ENCODE data around the gene GNB1L. TPM values are rescaled to one million over a fixed set of nuclear protein-coding genes. Genes with fewer than 3 reads are reported as not detected.

GNB1L gene
- total and polyA plus RNA-seq, 10 of the 15 experiments (the other 5 are each of a cell fraction or from before 2014, with no cell fraction given), result 0.21 to 19.4 (median 6.8) TPM

- TF ChIP-seq PKNOX1 (IDR thresholded peaks at IDR 0.05) (no peak), KDM1A (IDR thresholded peaks at IDR 0.05; ENCODE audit: borderline replicate concordance) (no peak), TCF7 (IDR thresholded peaks at IDR 0.05; ENCODE audit: borderline replicate concordance) (peak; percentile 90), IKZF2 (IDR thresholded peaks at IDR 0.05) (peak; percentile 41 to 47; a peak in 1 of 4 replicates)
Observed at GRCh38 chr22:19855504-19856409, 1.1 kb upstream of the GNB1L start (continued).

- in situ Hi-C loops (cut with MboI), result no loop called here
- Histone ChIP-seq H3K4me3 (peak overlapping the region; percentile 93), H3K79me2 (ENCODE audit: control insufficient read depth, insufficient read depth, low read length) (peaks cover 41% of the 10 kb centered on the region), H3K36me3 (ENCODE audit: control insufficient read depth in 2 of 2, insufficient read depth in 2 of 2, low read length in 1 of 2) (peaks cover 11 to 12% of the 10 kb centered on the region in 2 experiments), H3K27ac (ENCODE audit: control insufficient read depth, insufficient read depth) (peak overlapping the region; percentile 71), H3K4me1 (ENCODE audit: control insufficient read depth, insufficient read depth, low read length) (peaks cover 9% of the 10 kb centered on the region), H3K9me3 (replicated peaks; ENCODE audit: control insufficient read depth, insufficient read depth, low read length) (no peaks in the 10 kb centered on the region), H3K27me3 (replicated peaks in 1 of 2; ENCODE audit: control insufficient read depth in 2 of 2, insufficient read depth in 2 of 2, low read length in 1 of 2) (no peaks in the 10 kb centered on the region), H4K20me1 (ENCODE audit: control insufficient read depth, insufficient read depth) (no peaks in the 10 kb centered on the region), H3K9ac (ENCODE audit: control insufficient read depth, insufficient read depth, low read length) (peak overlapping the region; percentile 86), H3K4me2 (ENCODE audit: control insufficient read depth, insufficient read depth) (peak overlapping the region; percentile 97), H2AFZ (ENCODE audit: control insufficient read depth, low read depth, low read length) (peak overlapping the region; percentile 84)
- ChIA-PET CTCF (interaction anchor here (1.0 kb wide), 1 partner anchor 124 kb away, joined by 5 read pairs; no protein-coding TSS in a partner anchor), RAD21 (ENCODE audit: unreplicated experiment) (no interaction called here), POLR2A (interaction anchor here (0.6 to 1.0 kb wide), 2 partner anchors 19 to 377 kb away, joined by 3 to 9 read pairs; no protein-coding TSS in a partner anchor), SMC1A (ENCODE audit: uncharacterized antibody, unreplicated experiment) (no interaction called here)
- WGBS (ENCODE audit: insufficient coverage, insufficient replicate concordance, low lambda C conversion rate, missing lambda C conversion rate), result 1% methylated on average over 49 of the region's 49 CpGs
- DNase-seq (ENCODE audit: low read depth, low spot score) (no peak), FAIRE-seq (no peak), ATAC-seq (peak; percentile 6)
- no TSS peak for BruUV-seq (replicated peaks)
- intact Hi-C loops (cut with micrococcal nuclease; ENCODE audit: unreplicated experiment), result no loop called here
- TF ChIP-seq FOS (IDR thresholded peaks at IDR 0.05; ENCODE audit: borderline replicate concordance, extremely low read depth, insufficient read length) (no peak), POLR2AphosphoS5 (IDR thresholded peaks at IDR 0.05; ENCODE audit: low read length) (no peak), TCF7 (IDR thresholded peaks at IDR 0.05; ENCODE audit: borderline replicate concordance) (no peak), KLF5 (IDR thresholded peaks at IDR 0.05; ENCODE audit: partially characterized antibody) (no peak), IRF5 (IDR thresholded peaks at IDR 0.05; ENCODE audit: borderline replicate concordance) (no peak), CTCF (IDR thresholded peaks at IDR 0.05 in 2 of 3, conservative IDR thresholded peaks at IDR 0.05 in 1 of 3; ENCODE audit: control insufficient read depth in 2 of 3, extremely low read depth in 1 of 3, insufficient read depth in 1 of 3, low read depth in 3 of 3, low read length in 3 of 3) (no peak), MTA2 (IDR thresholded peaks at IDR 0.05; ENCODE audit: low read depth) (no peak), CHD4 (IDR thresholded peaks at IDR 0.05) (no peak), BHLHE40 (IDR thresholded peaks at IDR 0.05; ENCODE audit: borderline replicate concordance in 1 of 2, low read depth in 2 of 2, low read length in 1 of 2) (no peak), WRNIP1 (IDR thresholded peaks at IDR 0.05; ENCODE audit: borderline replicate concordance, low read depth, low read length) (no peak), CHD2 (IDR thresholded peaks at IDR 0.05; ENCODE audit: borderline replicate concordance, low read depth, low read length) (no peak), NR2C1 (IDR thresholded peaks at IDR 0.05) (no peak)
Observed at GRCh38 chr22:19853879-19854777, 546 bp downstream of the GNB1L start.

Measured in GM12878 (cell line).